RKO (cell line): Measurements from ENCODE around the gene PRMT9.

ENCODE experiments used
- DNase-seq: peaks from one replicate; pipeline ENCODE4 v3.0.0-alpha.2; 2016; ENCODE audit warnings: low spot score

Gene PRMT9

DNA sequence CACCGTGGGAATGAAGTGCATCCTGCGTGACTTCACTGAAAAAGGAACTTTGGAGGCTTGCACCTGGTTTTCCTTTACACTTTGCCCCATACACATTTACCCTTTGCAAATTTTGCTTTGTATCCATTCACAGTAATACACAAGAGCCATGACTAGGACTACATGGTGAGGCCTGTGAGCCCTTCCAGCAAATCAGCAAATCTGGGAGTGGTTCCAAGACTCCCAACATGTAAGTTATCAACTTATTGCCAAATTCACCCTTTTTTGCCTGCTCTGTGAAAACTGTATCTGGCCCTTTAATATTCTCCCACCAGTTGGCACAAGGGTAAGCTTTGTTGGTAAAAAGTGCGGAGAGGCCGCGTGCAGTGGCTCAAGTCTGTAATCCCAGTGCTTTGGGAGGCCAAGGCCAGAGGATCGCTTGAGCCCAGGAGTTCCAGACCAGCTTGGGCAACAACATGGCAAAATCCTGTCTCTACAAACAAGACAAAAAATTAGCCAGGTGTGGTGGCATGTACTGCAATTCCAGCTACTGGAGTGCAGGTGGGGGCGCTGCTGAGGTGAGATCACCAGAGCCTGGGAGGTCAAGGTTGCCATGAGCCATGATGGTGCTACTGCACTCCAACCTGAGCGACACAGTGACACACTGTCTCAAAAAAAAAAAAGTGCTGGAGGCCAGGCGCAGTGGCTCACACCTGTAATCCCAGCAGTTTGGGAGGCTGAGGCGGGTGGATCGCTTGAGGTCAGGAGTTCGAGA, 5.0 kb downstream of the PRMT9 start:
- no peak for DNase-seq

DNA sequence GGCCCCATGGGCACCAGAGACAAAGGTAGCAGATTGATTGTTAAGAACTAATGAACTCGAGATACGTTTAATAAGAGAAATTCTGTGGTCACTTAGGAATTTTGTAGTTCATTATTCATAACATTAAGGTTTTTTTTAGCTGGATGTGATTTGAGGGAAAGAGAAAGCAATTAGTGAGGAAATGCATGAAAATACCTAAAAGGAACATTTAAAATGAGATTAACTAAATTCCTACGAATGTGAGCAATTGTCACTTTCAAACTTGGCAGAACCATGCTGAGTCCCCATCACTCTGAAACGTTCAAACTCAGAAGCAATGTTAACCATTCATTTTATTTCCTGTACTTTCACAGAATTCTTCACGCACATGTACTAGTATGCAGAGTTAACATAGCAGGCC, 5.9 kb downstream of the PRMT9 start:
- no peak for DNase-seq

DNA sequence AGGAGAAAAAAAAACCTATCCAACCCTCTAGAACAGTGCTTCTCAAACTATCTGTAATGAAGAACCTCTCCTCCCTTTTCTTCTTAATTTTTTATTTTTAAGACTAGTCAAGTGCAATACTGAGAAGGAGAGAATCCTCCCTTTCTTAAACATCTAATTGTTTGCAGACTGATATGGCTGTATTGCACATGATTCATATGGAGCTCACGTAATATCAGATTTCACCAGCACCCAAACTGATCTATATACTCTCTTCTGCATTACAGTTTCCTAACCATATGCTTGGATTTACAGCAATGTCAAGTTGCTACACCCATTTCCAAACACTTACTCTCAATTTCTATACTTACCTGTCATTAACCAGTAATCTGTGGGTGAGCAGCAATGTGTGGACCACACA, 9.5 kb downstream of the PRMT9 start:
- no peak for DNase-seq

DNA sequence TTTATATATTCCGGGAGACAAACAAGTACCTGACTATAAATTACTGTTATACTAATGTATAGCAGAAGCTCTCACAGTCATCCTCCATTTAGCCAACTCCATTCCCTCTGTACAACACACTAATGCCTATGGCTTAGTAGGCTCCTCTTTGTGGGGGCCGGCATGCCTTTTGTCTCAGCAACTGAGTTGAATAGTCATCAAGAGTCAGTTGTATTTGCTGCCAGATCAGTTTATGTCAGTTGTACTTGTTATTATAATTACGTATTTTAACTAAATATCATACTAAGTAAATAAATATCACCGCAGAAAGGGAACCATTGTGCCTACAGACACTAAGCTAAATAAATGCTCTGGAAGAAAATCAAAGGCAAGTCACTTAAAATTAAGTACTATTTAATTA, 9.9 kb downstream of the PRMT9 start:
- no peak for DNase-seq

DNA sequence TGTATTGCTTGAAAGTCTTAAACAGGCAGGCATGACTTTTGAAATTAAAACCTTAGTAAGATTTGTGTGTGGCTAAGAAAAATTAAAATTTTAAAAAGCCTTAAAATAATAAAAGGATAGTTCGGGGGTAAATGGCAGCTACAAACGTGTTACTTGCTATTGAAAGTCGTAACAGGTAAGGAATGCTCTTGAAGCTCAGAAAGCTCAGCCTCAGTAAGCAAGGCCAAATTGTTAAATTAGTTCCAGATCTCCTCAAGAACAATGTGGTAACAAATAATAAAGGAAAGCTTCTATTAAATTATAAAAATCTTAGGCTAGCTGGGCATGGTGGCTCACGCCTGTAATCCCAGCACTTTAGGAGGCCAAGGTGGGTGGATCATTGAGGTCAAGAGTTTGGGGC, 25.5 kb downstream of the PRMT9 start:
- DNase-seq: no peak

DNA sequence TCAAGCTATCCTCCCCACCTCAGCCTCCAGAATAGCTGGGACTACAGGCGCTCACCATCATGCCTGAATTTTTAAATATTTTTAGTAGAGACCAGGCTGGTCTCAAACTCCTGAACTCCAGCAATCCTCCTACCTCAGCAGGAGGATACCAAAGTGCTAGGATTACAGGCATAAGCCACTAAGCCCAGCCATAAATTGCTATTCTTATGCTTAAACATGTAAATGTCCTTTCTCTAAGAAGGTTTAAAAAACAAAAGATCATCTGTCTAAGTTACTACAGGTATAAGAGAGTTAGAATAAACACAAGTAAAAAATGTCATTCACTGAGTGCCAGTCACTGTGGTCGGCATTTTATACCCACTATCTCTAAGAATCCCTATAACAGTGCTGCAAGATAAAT, 28.3 kb downstream of the PRMT9 start:
- DNase-seq: no peak

DNA sequence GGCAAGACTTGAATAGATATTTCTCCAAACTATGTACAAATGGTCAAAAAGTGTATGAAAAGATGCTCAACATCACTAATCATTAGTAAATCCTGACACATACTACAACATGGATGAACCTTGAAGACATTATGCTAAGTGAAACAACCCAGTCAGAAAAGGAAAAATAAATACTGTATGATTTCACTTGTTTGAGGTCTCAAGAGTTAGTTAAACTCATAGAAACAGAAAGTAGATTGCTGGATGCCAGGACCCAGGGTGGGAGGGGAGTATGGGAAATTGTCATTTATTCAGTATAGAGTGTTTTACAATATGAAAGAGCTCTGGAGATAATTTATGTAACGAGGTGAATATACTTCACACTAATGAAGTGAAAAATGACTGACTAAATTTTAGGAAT, 32.4 kb downstream of the PRMT9 start:
- DNase-seq: no peak

DNA sequence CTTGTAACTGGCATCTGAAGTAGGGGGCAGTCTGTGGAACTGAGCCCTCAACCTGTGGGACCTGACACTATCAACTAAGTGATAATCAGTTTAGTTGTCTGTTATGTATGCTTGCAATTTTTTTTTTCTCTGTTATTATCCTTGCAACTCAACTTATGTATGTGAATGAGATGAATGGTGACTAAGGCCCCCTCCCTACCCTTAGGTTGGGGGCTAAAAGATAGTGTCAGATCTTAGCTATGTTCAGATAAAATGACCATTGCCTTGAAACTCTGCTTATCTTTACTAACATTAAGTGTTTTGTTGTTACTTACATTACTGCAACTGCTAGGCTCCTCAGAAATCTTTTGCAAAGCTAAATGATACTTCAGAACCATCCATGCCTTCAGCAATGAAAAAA, 35.3 kb downstream of the PRMT9 start:
- no peak for DNase-seq

DNA sequence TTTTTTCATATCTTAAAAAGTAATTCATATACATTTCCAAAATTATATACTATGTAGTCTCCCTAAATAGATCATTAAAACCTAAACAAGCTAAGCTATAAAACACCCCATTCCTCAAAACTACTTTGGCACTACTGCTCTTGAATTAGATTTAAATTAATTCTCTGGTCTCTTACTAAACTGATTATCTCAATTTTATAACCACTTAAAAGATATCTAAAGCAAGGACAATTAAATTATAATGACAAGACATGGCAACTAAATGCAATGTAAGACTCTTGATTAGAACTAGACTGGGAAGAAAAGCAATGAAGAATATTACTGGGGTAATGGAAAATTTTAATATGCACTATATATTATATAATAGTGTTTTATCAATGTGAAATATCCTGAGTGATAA, 38.9 kb downstream of the PRMT9 start:
- no peak for DNase-seq

DNA sequence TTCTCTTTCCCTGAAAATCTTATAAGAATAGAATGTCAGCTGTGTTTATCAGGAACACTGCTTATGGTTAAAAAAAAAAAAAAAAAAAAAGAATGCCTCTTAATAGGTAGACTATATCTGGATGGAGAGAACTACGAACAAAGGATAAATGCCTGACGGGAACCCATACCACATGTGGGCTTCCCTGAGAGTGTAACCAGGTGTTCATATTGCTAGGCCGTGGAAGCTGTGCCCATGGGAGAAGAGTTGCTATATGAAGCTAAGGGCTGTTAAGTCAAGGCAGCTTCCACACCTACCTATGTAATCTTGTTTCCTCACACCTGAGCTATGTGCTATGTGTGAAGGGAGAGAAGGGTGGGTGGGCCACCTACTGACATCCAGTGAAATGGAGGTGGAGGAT, 39.5 kb downstream of the PRMT9 start:
- no peak for DNase-seq

DNA sequence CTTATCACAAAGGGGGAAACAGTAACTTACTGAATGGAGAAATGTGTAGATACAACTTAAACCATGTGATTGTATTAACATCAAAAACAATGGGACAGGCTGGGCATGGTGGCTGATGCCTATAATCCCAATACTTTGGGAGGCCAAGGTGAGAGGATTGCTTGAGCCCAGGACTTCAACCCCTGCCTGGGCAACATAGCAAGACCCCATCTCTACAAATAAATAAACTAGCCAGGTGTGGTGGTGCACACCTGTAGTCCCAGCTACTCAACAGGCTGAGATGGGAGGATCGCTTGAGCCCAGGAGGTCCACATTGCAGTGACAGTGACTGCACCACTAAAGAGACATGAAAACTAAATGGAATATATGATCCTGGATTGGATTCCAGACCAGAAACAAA, 40.3 kb downstream of the PRMT9 start:
- DNase-seq: no peak

DNA sequence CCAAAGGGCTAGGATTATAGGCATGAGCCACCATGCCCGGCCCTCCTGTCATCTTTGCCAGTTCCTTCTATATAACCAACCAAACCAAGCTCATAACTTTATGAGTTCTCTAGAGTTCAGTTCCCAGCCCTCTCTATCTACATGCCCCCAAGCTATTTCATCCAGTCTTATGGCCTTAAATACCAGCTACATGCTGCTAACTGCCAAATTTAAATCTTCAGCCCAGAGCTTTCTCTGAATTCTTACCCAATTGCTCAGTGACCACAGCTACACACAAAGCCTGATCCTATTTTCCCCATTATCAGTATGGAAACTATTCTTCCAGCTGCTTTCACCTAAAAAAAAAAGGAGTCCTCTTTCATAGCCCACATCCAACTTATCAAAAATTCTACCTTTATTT, 43.6 kb downstream of the PRMT9 start:
- no peak for DNase-seq

DNA sequence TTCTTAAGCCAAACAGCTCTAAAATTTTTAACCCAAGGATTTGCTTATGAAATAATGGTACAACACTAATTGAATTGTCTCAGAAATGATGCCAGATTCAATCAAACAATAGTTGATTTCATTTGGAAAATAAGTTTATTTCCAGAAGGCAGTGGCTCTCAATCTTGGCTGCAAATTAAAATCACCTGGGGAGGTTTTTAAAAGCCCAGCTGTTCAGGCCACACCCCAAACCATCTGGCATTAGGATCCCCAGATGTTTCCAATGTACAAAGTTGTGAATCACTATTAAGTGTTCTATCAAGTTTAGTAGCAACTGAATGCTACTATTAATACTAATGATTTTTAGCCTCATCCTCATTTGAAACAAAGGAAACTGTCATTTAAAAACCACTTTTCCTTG, 44.6 kb downstream of the PRMT9 start:
- DNase-seq: no peak

DNA sequence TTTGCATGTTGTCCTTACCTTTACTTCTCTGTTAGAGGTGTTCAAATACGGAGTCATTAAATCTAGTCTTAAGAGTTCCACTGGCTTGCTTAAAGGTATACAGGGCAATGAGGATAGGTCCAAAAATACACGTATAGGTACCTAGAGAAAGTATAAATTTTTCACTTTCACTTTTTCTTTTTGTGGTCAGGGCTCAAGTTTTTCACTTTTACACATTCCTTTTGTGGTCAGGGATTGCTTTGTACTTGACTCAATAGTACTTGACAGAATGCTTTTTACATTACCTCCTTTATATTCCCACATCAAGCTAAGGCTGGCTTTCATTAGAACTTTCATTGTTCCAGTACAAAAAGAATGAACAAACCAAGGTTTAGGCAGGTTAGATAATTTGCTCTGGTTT, 45.0 kb downstream of the PRMT9 start:
- no peak for DNase-seq

DNA sequence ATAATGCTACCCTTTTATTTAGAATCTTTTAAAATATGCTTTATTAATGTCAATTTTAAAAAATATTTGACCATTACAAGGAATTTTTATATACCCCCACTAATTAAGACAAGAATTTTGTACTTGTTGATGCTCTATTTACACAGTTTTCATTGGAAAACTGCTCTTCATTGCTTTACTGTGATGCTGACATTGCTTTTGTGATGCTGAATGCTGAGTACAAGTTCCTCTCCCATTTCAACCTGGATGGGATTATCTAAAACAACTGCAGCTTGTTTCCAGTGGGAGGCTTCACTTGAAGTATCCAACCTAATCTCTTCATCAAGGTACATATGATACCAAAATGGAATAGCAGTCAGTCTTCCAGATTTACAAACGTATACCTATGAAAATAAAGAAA, 45.6 kb downstream of the PRMT9 start:
- no peak for DNase-seq

DNA sequence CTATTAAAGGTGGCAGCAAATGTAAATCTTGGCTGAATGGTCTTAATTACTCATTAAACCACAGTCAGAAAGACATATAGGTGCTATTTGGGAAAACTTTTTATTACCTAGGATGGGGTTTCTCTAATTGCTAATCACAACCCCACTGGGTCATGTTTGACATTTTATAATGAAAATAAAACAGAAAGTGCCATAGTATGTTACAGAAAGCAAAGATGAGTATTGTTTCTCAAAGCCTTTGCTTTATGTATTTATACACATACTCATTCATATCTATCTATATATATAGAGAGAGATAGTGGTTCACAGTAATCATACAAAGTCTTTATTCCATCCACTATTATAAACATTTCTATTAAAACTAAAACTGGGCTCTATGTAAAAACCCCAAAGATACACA, 48.6 kb downstream of the PRMT9 start:
- DNase-seq: no peak

DNA sequence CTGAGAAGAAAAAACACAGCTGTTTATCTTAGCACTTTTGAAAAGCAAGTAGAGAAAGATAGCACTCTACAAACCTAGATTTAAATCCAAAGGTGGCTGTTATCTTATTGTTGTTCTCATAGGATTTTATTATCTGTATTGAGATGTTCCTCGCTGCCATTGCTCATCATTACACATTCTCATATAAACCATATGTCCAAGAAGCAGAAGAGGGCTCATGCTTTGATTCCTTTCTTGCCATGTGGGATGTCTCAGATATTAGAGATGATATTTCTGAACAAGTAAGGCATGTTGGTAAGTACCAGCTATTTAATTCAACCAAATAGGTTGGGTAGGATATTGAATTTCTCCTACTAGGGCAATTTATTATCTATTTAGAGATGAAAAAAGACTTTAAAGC, 50.3 kb downstream of the PRMT9 start:
- no peak for DNase-seq

DNA sequence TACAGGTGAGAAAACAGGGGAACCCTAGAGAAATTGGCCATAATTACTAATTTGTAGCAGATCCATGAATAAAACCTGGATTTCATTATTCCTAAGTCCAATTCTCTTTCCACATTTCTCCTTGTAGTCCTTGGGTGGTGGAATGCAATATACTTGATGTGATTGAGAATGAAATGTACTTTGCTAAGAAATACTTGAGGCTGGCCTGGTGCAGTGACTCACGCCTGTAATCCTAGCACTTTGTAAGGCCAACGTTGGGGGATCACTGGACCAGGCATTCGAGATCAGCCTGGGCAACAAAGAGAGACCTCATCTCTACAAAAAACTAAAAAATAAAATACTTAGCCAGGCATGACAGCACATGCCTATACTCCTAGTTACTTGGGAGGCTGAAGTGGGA, 50.9 kb downstream of the PRMT9 start:
- DNase-seq: no peak

DNA sequence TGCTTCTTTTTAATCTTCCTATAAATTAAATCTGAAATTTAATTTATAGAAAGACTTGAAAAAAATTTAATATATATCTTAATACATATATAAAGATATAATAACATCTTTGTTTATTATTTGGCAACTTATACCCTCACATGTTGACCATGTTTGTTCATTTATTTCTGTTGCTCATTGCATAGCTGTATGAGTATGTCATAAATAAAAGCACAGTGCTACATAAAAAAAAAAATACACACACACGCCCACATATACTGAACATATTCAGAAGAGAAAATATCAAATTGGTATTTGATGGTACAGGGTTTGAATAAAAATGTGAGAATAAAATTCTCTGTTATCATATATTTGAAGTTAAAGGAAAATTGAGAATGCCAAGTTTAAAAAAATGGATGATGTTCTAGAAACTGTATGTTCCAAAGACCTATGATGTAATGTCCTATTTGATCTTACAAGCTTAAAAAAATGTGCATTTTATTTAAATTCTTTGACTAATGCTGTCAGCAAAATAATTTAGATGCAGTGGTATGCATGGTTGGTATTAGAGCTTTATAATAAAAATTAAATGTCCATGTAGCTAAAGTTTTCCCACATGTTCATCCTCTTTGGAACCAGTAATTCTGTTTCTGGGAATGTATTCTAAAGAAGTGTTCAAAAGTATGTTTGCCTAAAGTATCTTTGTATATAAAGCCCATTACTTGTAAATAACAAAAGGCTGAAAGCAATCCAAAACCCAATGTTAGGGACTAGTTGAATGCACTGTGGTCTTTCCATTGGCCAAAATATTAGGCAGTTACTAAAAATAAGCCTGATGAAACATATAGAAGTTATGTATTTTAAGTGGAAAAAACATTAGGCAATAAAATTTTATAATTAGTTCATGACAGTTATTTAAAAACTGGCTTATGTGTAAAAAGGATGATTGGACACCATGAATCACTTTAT, 53.9 kb downstream of the PRMT9 start:
- DNase-seq: no peak

DNA sequence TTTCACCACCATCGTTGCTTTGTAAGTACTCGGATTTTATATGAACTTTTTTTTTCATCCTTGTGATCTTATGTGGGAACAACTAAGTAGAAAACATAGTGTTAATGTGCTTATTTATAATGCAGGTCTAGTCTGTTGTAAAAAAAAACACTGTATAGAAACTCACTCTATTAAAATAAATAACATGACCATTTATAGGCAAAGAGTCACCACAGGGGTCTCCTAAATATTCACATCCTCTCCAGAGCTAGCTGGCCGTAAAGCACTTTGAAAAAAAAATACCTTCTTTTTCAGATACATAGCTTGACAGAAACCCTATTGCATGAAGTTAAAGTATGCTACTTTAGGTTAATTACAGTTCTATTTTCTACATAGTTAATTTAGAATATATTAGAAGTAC, 55.5 kb downstream of the PRMT9 start:
- DNase-seq: no peak

DNA sequence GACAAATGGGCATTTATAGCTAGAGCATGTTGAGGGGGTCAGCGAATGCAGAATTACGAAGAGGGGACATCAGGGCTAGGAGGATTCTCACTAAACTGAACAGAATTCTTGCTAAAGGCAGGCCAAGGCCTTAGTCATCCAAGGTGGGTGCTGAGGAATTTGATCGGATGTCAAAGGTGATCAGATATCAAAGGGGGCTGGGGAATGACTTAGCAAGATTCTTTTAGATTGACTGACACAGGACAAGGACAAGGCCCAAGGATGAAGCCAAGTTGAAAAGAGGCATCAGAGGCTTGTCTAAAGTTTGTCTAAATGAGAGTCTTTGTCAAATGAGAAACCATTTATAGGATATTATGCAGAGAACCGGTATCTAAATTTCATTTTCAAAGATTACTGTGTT, 57.1 kb downstream of the PRMT9 start:
- no peak for DNase-seq

DNA sequence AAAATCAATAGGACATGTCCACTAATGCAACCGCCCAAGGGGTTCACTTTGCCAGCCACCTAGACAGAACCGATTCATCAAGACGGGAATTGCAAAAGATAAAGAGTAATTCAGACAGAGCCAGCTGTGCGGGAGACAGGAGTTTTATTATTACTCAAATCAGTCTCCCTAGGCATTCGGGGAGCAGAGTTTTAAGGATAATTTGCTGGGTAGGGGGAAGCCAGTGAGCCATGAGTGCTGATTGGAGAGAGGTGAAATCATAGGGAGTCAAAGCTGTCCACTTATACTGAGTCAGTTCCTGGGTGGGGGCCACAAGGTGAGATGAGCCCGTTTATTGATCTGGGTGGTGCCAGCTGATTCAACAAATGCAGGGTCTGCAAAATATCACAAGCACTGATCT, 58.2 kb downstream of the PRMT9 start:
- DNase-seq: no peak

DNA sequence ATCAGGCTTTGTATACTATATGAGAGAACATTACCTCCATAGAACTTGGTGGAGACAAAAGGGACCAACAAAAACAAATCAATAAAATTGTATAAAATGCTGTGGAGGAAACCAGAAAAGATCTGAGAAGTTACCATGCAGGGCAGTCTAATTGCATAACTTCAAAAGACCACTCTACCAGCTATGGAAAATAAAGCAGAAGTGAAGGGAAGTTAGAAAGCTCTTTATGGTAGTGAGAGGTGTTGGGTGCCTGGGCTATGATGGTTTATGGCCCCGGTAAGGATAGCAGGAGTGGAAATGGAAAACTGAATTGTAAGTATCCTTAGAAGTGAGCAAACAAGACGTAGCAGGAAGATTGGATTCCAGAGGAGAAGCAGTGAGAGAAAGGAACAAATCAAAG, 63.6 kb downstream of the PRMT9 start:
- no peak for DNase-seq
